H9 (cell line): Measurements from ENCODE around the gene SEC11A. TPM values are rescaled to one million over a fixed set of nuclear protein-coding genes. Genes with fewer than 3 reads are reported as not detected.
"Not testable (repeated sequence)": the region's sequence is repeated elsewhere in the genome, so short reads cannot be mapped to it uniquely, and the experiment has no call there.

Experiments
- DNase-seq: peaks from one replicate; pipeline ENCODE4 v3.0.0-alpha.2; 2017
- H2AFZ ChIP-seq: one replicate; pipeline ENCODE4 v1.6.1; 2013; ENCODE audit warnings: mild to moderate bottlenecking, low read length, control low read depth, moderate library complexity
- H2AK5ac ChIP-seq: 2 replicates; pipeline ENCODE4 v1.6.1; 2013; ENCODE audit warnings: low read length, control low read depth, mixed read lengths; ENCODE audit not compliant: insufficient read length
- H2BK120ac ChIP-seq: one replicate; pipeline ENCODE4 v1.6.1; 2013; ENCODE audit warnings: low read depth, mild to moderate bottlenecking, low read length, control low read depth, inconsistent platforms; ENCODE audit not compliant: poor library complexity, severe bottlenecking
- H2BK12ac ChIP-seq: 2 replicates; pipeline ENCODE4 v1.6.1; 2013; ENCODE audit warnings: low read length, control low read depth, mixed read lengths, low read depth; ENCODE audit not compliant: insufficient read length
- H2BK15ac ChIP-seq: 2 replicates; pipeline ENCODE4 v1.6.1; 2013; ENCODE audit warnings: low read depth, low read length, control low read depth
- H2BK20ac ChIP-seq: one replicate; pipeline ENCODE4 v1.6.1; 2013; ENCODE audit warnings: low read depth, mild to moderate bottlenecking, low read length, control low read depth, inconsistent platforms; ENCODE audit not compliant: poor library complexity, severe bottlenecking
- H2BK5ac ChIP-seq: 2 replicates; pipeline ENCODE4 v1.6.1; 2013; ENCODE audit warnings: low read length, control low read depth, mixed read lengths; ENCODE audit not compliant: insufficient read length
- H3K14ac ChIP-seq: 2 replicates; pipeline ENCODE4 v1.6.1; 2013; ENCODE audit warnings: low read length, control low read depth; ENCODE audit not compliant: insufficient read depth
- H3K18ac ChIP-seq: 2 replicates; pipeline ENCODE4 v1.6.1; 2013; ENCODE audit warnings: low read depth, mild to moderate bottlenecking, mixed read lengths, low read length, control low read depth; ENCODE audit not compliant: insufficient read length
- H3K23ac ChIP-seq: 2 replicates; pipeline ENCODE4 v1.6.1; 2013; ENCODE audit warnings: low read length, control low read depth, mixed read lengths, low read depth; ENCODE audit not compliant: insufficient read length
- H3K23me2 ChIP-seq: 2 replicates; pipeline ENCODE4 v1.6.1; 2013; ENCODE audit warnings: low read depth, mild to moderate bottlenecking, mixed read lengths, low read length, control low read depth; ENCODE audit not compliant: insufficient read length, poor library complexity, severe bottlenecking
- H3K27ac ChIP-seq: 2 replicates; pipeline ENCODE4 v1.5.1; 2013; ENCODE audit warnings: low read length, control low read depth, mixed read lengths, low read depth; ENCODE audit not compliant: insufficient read length
- H3K27me3 ChIP-seq: 2 replicates; pipeline ENCODE4 v1.6.1; 2013; ENCODE audit warnings: low read length, control low read depth, inconsistent platforms; ENCODE audit not compliant: insufficient read depth
- H3K4ac ChIP-seq: 2 replicates; pipeline ENCODE4 v1.6.1; 2013; ENCODE audit warnings: low read depth, mild to moderate bottlenecking, control low read depth, inconsistent platforms, low read length, moderate library complexity
- H3K4me1 ChIP-seq: 2 replicates; pipeline ENCODE4 v1.6.1; 2013; ENCODE audit warnings: low read length, control low read depth, inconsistent platforms; ENCODE audit not compliant: insufficient read depth
- H3K4me2 ChIP-seq: 2 replicates; pipeline ENCODE4 v1.6.1; 2013; ENCODE audit warnings: low read length, control low read depth, mixed read lengths; ENCODE audit not compliant: insufficient read length, insufficient read depth
- H3K56ac ChIP-seq: 2 replicates; pipeline ENCODE4 v1.6.1; 2013; ENCODE audit warnings: low read depth, mild to moderate bottlenecking, mixed read lengths, low read length, control low read depth; ENCODE audit not compliant: insufficient read length
- H3K79me1 ChIP-seq: 2 replicates; pipeline ENCODE4 v1.6.1; 2013; ENCODE audit warnings: low read depth, mild to moderate bottlenecking, moderate library complexity, low read length, control low read depth, inconsistent platforms; ENCODE audit not compliant: insufficient read depth, poor library complexity, severe bottlenecking
- H3K79me2 ChIP-seq: 2 replicates; pipeline ENCODE4 v1.6.1; 2013; ENCODE audit warnings: low read length, control low read depth, inconsistent platforms; ENCODE audit not compliant: insufficient read depth
- H3K9ac ChIP-seq: 2 replicates; pipeline ENCODE4 v1.6.1; 2013; ENCODE audit warnings: low read length, control low read depth, mixed read lengths; ENCODE audit not compliant: insufficient read length; ENCODE audit errors: extremely low read depth
- H3K9me3 ChIP-seq: one replicate; pipeline ENCODE4 v1.6.1; 2013; ENCODE audit warnings: low read depth, low read length, inconsistent platforms; ENCODE audit not compliant: control insufficient read depth
- H3T11ph ChIP-seq: one replicate; pipeline ENCODE4 v1.6.1; 2013; ENCODE audit warnings: mild to moderate bottlenecking, low read length, control low read depth, inconsistent platforms
- H4K20me1 ChIP-seq: one replicate; pipeline ENCODE4 v1.6.1; 2013; ENCODE audit not compliant: control insufficient read depth, insufficient read length, insufficient read depth
- H4K5ac ChIP-seq: 2 replicates; pipeline ENCODE4 v1.6.1; 2013; ENCODE audit warnings: low read depth, mild to moderate bottlenecking, mixed read lengths, low read length, control low read depth; ENCODE audit not compliant: insufficient read length
- H4K8ac ChIP-seq: replicated peaks from 2 replicates; pipeline ENCODE4 v1.6.1; 2013; ENCODE audit warnings: low read length, control low read depth, mixed read lengths, low read depth; ENCODE audit not compliant: insufficient read length
- H4K91ac ChIP-seq: 2 replicates; pipeline ENCODE4 v1.6.1; 2013; ENCODE audit warnings: low read depth, mild to moderate bottlenecking, moderate library complexity, mixed read lengths, low read length, control low read depth; ENCODE audit not compliant: insufficient read length
- H3K27ac Mint-ChIP-seq, 3 experiments: 2 replicates in 2 of 3; 3 replicates in 1 of 3; pipeline ENCODE4 v1.8.0; 2020 to 2021; ENCODE audit warnings: mixed read lengths in 3 of 3, mild to moderate bottlenecking in 1 of 3, moderate library complexity in 1 of 3
- H3K27me3 Mint-ChIP-seq: 2 replicates; pipeline ENCODE4 v1.8.0; 2021; ENCODE audit warnings: low read depth, mild to moderate bottlenecking, moderate library complexity, mixed read lengths
- H3K36me3 Mint-ChIP-seq, 3 experiments: 2 replicates in 2 of 3; 3 replicates in 1 of 3; pipeline ENCODE4 v1.8.0; 2020 to 2021; ENCODE audit warnings: low read depth in 3 of 3, mixed read lengths in 3 of 3; ENCODE audit not compliant: insufficient read depth in 1 of 3
- H3K4me1 Mint-ChIP-seq, 2 experiments: 2 replicates each; pipeline ENCODE4 v1.8.0; 2020; ENCODE audit warnings: mixed read lengths in 2 of 2
- H3K4me3 Mint-ChIP-seq, 2 experiments: 2 replicates in 1 of 2; 3 replicates in 1 of 2; pipeline ENCODE4 v1.8.0; 2020 to 2021; ENCODE audit warnings: mild to moderate bottlenecking in 2 of 2, mixed read lengths in 2 of 2, moderate library complexity in 1 of 2
- H3K9me3 Mint-ChIP-seq, 2 experiments: 2 replicates in 1 of 2; 3 replicates in 1 of 2; pipeline ENCODE4 v1.8.0; 2020; ENCODE audit warnings: mild to moderate bottlenecking in 2 of 2, mixed read lengths in 2 of 2, moderate library complexity in 1 of 2
- CTCF ChIP-seq: fragments of 200-600 bp; sonication (generic); conservative IDR thresholded peaks from 3 replicates; pipeline ENCODE4 v1.8.0; 2021; ENCODE audit warnings: antibody characterized with exemption, mild to moderate bottlenecking
- WGBS: extraction: QIAGEN DNeasy Blood & Tissue Kit; methylation state at CpG from one replicate; pipeline ENCODE4 v1.1.7; 2013; ENCODE audit warnings: missing lambda C conversion rate, low lambda C conversion rate, mixed read lengths; ENCODE audit not compliant: insufficient read length; ENCODE audit errors: extremely low coverage; 5-methylcytosine and 5-hydroxymethylcytosine counted together
- total RNA-seq: library from RNA; stranded (reverse); gene quantifications from 2 replicates; pipeline ENCODE4 v1.2.1, GENCODE V29; 2021

SEC11A gene
- total RNA-seq, 1 experiment from 2014 or later = 250 TPM

GRCh38 chr15:84689858-84690257, 26.1 kb downstream of the SEC11A start:
- H3K79me2 ChIP-seq = no peaks in the 10 kb centered on the region; the same call in 1 of the 2 replicates
- no peak overlapping the region for H3K14ac ChIP-seq
- no peak overlapping the region for H3K56ac ChIP-seq
- H3K4me1 ChIP-seq = no peaks in the 10 kb centered on the region
- Mint-ChIP-seq H3K4me3 (no peak overlapping the region), H3K36me3 (peaks cover 31 to 63% (median 53%) of the 10 kb centered on the region in 3 experiments), H3K4me1 (no peaks in the 10 kb centered on the region), H3K27me3 (no peaks in the 10 kb centered on the region), H3K9me3 (no peaks in the 10 kb centered on the region), H3K27ac (no peak overlapping the region; a peak in 1 of 7 replicates)
- H2BK15ac ChIP-seq = no peak overlapping the region
- DNase-seq = no peak
- no peak overlapping the region for H3K4ac ChIP-seq
- no CpG with 5 or more reads among the region's 4 CpGs for WGBS
- no peak overlapping the region for H2BK120ac ChIP-seq
- no peaks in the 10 kb centered on the region for H3K9me3 ChIP-seq
- H4K20me1 ChIP-seq = no peaks in the 10 kb centered on the region
- H3K27ac ChIP-seq = no peak overlapping the region
- H4K5ac ChIP-seq = no peak overlapping the region
- no peak overlapping the region for H2AK5ac ChIP-seq
- no peaks in the 10 kb centered on the region for H3K79me1 ChIP-seq
- H2BK5ac ChIP-seq = no peak overlapping the region
- no peak for TF ChIP-seq CTCF
- H3K23ac ChIP-seq = no peak overlapping the region
- H3T11ph ChIP-seq = no peak overlapping the region
- H3K4me2 ChIP-seq = no peak overlapping the region
- no peak overlapping the region for H2BK20ac ChIP-seq
- H2BK12ac ChIP-seq = no peak overlapping the region
- H4K91ac ChIP-seq = no peak overlapping the region
- no peak overlapping the region for H4K8ac ChIP-seq
- H3K18ac ChIP-seq = no peak overlapping the region
- no peak overlapping the region for H2AFZ ChIP-seq
- no peaks in the 10 kb centered on the region for H3K23me2 ChIP-seq
- no peaks in the 10 kb centered on the region for H3K27me3 ChIP-seq
- H3K9ac ChIP-seq = no peak overlapping the region

- not testable (repeated sequence) for H3K23ac ChIP-seq, H2BK15ac ChIP-seq, H2AK5ac ChIP-seq, H2BK120ac ChIP-seq, H4K91ac ChIP-seq, H4K5ac ChIP-seq, H3K79me2 ChIP-seq, H3K9me3 ChIP-seq, H2BK20ac ChIP-seq, H3K4me1 ChIP-seq, H3K4me3 Mint-ChIP-seq, H2BK5ac ChIP-seq, H3K9me3 Mint-ChIP-seq, H3K18ac ChIP-seq, H3K4me2 ChIP-seq, H3K4me1 Mint-ChIP-seq, H3K27ac ChIP-seq, H3K27me3 ChIP-seq, H3K79me1 ChIP-seq, H2BK12ac ChIP-seq, H3K27me3 Mint-ChIP-seq, H4K8ac ChIP-seq, H3K56ac ChIP-seq, H3K14ac ChIP-seq, H3K4ac ChIP-seq, H3T11ph ChIP-seq, DNase-seq, H4K20me1 ChIP-seq, H3K23me2 ChIP-seq, H3K9ac ChIP-seq, H2AFZ ChIP-seq
- peak overlapping the region in 2 of 3 experiments; percentile 62 to 82; a peak in 2 of 7 replicates for H3K27ac Mint-ChIP-seq
- H3K36me3 Mint-ChIP-seq = peaks cover 35 to 81% (median 80%) of the 10 kb centered on the region in 3 experiments
- WGBS = no CpG with 5 or more reads among the region's 7 CpGs
Measured at GRCh38 chr15:84686446-84686845, 29.5 kb downstream of the SEC11A start.
